Measurements from ENCODE around the gene ZNF664. TPM values are rescaled to one million over a fixed set of nuclear protein-coding genes. Genes with fewer than 3 reads are reported as not detected.

Gene ZNF664
- total and polyA plus RNA-seq, 9 of the 15 experiments (the other 6 are each of a cell fraction or from before 2014, with no cell fraction given) = 3.3 to 101 (median 63.6) TPM

GRCh38 chr12:123929946-123930583 is 43.0 kb upstream of the ZNF664 start (continued):
- TF ChIP-seq PRDM10 (IDR thresholded peaks at IDR 0.05; ENCODE audit: partially characterized antibody) (no peak), CBFA2T2 (conservative IDR thresholded peaks at IDR 0.05) (no peak), MITF (IDR thresholded peaks at IDR 0.05) (no peak), JUND (IDR thresholded peaks at IDR 0.05; ENCODE audit: borderline replicate concordance, low read depth, low read length) (no peak), JUND (tag; IDR thresholded peaks at IDR 0.05; ENCODE audit: borderline replicate concordance, low read depth, low read length) (no peak), ZNF274 (IDR thresholded peaks at IDR 0.05; ENCODE audit: borderline replicate concordance, low read depth, low read length) (no peak)
